Esophagus muscularis mucosa (tissue), 4 donors: ENCODE data around the gene CLCN4.

ENCODE experiments used
- CTCF ChIP-seq, 3 experiments: fragments of 200-600 bp in 2 of 3; fragments of 450-650 bp in 1 of 3; sonication (generic) in 2 of 3; IDR thresholded peaks; one replicate each; pipeline ENCODE4 v1.5.1; 2017 to 2019; ENCODE audit warnings: antibody characterized with exemption in 3 of 3, mild to moderate bottlenecking in 2 of 3, moderate library complexity in 1 of 3
- EP300 ChIP-seq: sonication (generic); formaldehyde crosslinking; IDR thresholded peaks from one replicate; pipeline ENCODE4 v1.6.1; 2017; ENCODE audit warnings: antibody characterized with exemption
- POLR2A ChIP-seq: fragments of 450-650 bp; IDR thresholded peaks from one replicate; pipeline ENCODE4 v1.6.1; 2017; ENCODE audit warnings: antibody characterized with exemption, moderate library complexity, mild to moderate bottlenecking, low read depth
- POLR2AphosphoS5 ChIP-seq, 2 donors: sonication (generic); formaldehyde crosslinking; IDR thresholded peaks; one replicate each; pipeline ENCODE4 v1.6.1; 2017; ENCODE audit warnings: antibody characterized with exemption in 2 of 2

GRCh38 chrX:10135561-10136399 lies 21.0 kb upstream of the CLCN4 start:
- TF ChIP-seq CTCF (IDR thresholded peaks at IDR 0.05) (no peak), EP300 (no peak), POLR2AphosphoS5 (IDR thresholded peaks at IDR 0.05) (no peak), POLR2A (no peak)
